HG02885 (cell line): ENCODE measurements around the gene R3HDM4.

Source experiments
- ATAC-seq: cut with Tn5 transposase; IDR thresholded peaks from one replicate; pipeline ENCODE4 v1.9.1; 2021; ENCODE audit warnings: mild to moderate bottlenecking; ENCODE audit not compliant: unreplicated experiment, poor library complexity

Gene R3HDM4

DNA sequence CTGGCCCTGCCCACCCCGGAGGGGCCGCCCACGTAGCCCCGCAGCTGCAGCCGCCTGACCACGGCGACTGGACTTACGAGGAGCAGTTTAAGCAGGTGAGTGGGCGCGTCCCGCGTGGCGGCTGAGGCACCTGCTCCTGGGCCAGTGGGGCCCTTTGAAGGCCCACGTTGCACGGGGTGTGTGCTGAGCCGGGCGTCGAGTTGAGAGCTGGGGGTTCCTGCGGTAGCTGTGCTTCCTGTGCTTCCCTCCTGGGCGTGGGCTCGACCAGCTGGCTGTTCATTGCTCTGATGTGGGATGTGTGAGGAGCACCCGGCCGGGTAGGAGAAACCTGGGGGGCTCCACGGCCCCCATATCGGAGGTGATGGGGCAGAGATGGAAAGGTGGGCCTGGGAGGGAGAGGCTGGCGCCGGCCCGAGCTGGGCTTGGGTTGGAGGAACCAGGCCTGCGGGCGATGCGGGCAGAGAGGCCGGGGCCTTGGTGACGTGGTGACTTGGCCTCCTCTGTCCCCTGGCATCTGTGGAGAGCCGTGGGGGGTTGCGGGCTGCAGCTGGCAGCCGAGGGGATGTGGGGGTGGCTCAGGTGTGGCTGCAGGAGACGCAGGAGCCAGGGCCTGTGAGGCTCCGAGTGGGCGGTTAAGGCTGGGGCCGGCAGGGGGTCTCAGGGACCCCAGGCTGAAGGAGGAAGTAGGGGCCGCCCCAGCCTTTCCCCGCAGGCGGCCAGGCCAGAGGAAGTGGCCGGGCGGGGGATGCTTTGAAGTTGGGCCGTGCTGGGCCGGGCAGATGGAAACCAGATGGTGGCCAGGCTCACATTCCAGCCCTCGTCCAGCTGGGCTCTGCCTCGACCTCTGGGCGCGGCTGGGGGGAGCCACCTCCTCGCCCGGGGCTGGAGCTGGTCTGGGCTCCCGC is 19.9 kb upstream of the R3HDM4 start:
- ATAC-seq: no peak

DNA sequence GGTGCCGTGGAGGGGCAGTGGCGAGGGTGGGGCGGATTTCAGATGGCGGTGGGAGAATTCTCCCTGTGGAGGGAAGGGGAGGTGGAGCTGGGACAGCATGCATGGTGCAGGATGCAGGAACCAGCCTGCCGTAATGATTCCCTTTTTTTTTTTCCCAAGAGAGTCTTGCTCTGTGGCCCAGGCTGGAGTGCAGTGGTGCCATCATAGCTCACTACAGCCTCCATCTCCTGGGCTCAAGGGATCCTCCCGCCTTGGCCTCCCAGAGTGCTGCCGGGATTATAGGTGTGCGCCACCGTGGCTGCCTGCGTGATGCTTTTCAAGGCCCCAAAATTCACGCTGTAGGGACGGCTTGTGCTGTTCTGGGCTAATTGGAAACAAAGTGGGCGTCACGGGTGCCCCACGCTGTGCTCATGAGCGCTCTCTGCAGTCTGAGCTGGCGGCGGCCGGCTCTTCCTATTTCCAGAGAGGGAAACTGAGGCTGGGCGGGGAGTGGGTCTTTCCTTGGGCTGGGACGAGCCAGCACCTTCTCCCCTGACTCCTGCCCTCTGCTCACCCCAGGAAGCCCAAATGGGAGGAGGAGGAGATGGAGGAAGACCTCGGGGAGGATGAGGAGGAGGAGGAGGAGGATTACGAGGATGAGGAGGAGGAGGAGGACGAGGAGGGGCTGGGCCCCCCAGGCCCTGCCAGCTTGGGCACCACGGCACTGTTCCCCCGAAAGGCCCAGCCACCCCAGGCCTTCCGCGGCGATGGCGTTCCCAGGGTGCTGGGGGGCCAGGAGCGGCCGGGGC is 19.0 kb upstream of the R3HDM4 start:
- no peak for ATAC-seq

DNA sequence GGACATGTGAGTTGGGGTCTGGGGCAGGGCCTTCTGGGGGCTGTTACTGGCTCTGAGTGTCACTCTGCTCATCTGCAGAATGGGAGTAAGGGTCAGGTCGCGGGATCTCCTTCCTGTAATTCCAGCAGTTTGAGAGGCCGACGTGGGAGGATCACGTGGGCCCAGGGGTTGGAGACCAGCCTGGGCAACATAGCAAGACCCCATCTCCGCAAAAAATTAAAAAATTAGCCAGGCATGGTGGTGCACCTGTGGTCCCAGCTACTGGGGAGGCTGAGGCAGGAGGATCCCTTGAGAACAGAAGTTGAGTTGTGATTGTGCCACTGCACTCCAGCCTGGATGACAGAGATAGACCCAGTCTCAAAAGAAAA is 16.9 kb upstream of the R3HDM4 start:
- no peak for ATAC-seq

DNA sequence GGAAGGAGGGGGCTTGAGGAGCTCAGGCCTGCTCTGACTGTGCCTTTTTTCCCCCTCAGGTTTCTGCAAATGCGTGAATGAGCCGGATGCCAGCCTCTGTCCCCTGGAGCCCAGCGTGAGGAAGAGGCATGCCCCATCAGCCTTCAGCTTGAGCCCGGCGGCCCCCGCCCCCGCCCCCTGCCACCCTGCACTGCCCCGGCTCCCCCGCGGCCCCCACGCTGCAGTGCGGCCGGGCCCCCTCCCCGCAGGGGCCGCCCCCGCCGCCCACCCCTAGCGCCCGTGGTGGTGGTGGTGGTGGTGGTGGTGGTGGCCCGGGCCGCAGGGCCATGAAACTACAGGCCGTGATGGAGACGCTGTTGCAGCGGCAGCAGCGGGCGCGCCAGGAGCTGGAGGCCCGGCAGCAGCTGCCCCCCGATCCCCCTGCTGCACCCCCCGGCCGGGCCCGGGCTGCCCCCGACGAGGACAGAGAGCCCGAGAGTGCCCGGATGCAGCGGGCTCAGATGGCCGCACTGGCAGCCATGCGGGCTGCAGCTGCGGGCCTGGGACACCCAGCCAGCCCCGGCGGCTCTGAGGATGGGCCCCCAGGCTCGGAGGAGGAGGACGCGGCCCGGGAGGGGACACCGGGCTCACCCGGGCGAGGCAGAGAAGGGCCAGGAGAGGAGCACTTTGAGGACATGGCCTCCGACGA is 16.3 kb upstream of the R3HDM4 start:
- no peak for ATAC-seq

DNA sequence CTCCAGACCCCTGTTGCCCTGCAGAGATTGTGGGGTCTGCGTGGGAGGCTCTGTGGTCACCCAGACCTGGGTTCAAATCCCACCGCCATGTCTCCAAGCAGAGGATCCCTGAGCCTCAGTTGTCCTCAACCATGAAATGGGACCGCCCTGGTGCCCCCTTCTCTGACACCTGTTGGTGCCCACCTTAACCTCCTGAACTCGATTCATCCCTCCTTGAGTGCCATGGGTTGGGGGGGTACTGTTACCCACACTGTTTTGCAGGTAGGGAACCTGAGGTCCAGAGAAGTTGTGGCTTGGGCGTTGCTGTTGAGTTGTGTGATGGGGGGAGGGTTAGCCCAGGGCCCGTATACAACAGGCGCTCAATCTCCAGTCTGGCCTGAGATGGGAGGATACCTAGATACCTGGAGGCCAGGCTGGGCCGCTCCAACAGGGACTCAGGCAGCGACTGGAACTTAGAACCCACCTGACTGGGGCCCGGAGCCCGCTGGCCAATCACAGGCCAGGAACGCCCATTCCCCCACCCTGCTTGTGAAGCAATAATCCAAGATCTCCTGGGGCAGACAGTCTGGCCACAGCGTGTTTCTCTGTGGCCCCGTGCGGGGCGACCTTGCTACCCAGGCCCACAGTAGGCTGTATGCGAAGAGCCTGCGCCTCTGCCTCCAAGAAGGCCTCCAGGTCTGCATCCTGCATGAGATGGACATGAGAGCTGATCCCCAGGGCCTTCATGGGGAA is 15.6 kb upstream of the R3HDM4 start:
- ATAC-seq: no peak

DNA sequence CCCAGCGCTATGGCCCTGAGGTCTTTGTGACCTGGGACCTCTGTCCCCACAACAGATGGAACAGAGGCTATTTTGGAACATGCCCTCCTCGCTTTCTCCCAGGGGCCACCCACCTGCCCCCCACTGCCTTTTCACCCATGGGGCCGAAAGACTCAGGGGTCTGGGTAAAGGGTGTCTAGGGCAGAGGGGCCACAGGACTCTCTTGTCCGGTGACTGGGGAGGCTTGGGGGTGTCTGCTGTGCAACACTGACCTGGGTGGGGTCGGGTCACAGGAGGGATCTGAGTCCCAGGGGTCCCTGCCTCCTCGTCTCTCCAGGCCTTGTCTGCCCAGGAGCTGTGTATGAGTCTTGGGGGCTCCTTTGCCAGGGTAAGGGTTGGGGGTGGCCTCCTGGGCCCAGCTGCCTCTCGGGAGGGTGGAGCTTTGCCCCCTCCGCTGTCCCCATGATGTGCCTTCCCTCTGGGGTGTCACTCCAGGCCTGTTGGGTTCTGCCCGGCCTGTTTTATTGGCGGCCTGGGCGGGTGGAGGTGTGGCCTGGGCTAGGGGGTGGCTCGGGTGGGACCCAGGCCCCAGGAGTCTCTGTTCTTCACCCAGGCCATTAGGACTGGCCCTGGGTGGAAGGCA is 14.9 kb upstream of the R3HDM4 start:
- ATAC-seq: no peak

- no peak for ATAC-seq
These were observed 14.3 kb upstream of the R3HDM4 start for GRCh38 chr19:927351-927779.

DNA sequence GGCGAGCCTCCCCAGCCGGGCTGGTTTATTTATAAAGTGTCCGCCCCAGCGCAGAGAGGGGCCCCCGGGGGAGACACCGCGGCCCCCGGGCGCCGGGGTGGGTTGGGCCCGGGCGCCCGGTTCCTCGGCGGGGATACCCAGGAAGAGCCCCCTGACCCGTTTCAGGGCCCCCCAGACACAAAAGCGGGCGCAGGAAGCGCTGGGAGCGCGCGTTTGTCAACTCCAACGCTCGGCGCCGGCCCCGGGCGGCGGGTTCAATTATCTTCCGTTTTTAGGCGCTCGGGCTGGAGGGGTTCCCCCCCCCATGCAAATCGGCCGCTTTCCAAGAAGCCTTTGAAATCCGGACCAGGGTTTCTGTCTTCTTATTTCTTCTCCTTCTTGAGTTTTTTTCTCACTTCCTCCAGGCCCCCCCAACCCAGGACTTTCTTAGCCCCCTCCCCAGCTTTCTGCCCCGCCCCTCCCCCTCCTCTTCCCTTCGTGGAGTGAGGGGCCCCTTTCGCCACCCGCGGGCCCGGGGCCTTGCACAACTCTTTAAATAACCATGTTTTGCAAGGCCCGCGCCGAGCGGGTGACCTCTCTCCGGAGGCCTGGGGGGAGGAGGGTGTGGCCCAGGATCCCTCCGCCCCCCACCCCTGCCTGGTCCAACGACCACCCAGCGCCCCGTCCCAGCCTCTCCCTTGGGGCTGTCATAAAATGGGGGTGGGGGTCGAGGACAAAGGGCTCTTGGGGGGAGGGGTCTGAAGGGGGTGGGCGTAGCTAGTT is 13.8 kb upstream of the R3HDM4 start:
- ATAC-seq: no peak

- no peak for ATAC-seq
These were observed 13.2 kb upstream of the R3HDM4 start for GRCh38 chr19:926323-926588.

- peak; percentile 59 for ATAC-seq
These were observed 12.7 kb upstream of the R3HDM4 start, which contains the start of gene ARID3A for GRCh38 chr19:925526-926322. Gene ARID3A (plus strand): TSS chr19:926035. CDS start chr19:929529, 3,494 bp downstream.

DNA sequence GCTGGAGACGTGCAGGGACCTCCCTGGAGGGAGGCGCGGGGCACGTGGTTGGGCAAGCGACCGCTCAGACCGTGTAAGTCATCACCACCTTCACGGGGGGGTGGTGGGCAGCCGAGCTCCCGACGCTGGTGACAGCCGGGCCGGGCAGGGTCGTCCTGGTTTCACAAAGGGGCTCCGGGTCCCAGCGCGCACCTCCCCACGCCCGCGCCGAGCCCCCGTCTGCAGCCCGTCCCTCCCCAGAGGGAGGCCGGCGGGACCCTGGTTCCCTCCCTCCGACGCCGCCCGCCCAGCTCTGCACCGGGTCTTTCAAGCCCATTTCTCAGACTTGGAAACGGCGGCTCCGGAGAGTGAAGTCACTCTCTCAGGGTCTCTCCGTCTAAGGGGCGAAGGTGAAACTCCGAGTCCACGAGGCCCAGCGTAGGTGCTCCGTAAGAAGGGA is 12.1 kb upstream of the R3HDM4 start:
- ATAC-seq: peak; percentile 32

- ATAC-seq: no peak
These were observed 11.6 kb upstream of the R3HDM4 start for GRCh38 chr19:924553-925086.

DNA sequence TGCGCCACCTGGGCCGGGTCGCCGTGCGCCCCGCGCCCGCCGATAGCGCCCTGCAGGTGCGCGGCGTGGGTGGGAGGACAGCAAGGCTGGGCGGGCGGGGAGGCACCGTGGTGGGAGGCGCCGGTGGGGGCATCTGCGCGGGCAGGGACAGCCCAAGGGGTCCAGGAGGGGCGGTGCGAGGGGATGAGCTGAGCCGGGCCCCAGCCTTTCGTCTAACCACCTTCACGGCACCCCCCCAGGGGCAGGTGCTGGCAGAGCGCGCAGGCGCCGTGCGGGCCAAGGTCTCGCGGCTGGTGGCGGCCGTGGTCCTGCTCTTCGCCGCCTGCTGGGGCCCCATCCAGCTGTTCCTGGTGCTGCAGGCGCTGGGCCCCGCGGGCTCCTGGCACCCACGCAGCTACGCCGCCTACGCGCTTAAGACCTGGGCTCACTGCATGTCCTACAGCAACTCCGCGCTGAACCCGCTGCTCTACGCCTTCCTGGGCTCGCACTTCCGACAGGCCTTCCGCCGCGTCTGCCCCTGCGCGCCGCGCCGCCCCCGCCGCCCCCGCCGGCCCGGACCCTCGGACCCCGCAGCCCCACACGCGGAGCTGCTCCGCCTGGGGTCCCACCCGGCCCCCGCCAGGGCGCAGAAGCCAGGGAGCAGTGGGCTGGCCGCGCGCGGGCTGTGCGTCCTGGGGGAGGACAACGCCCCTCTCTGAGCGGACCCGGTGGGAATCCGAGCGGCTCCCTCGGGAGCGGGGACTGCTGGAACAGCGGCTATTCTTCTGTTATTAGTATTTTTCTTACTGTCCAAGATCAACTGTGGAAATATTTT is 7.2 kb upstream of the R3HDM4 start:
- no peak for ATAC-seq

GRCh38 chr19:919199-920050 is 6.4 kb upstream of the R3HDM4 start:
- no peak for ATAC-seq

- ATAC-seq: no peak
These were observed 5.6 kb upstream of the R3HDM4 start for GRCh38 chr19:918481-919198.

DNA sequence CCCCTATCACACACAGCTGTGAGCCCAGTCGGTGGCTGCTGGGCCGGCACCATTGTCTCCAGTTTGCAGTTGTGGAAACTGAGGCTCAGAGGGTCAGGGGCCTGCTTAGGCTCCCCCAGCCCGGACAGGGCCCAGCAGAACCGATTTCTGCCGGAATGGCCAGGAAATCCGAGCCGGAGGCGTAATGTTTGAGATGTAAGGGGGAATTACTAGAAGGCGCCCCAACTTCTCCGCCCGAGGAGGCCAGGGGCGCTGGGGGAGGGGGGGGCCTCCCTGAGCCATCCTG is 5.1 kb upstream of the R3HDM4 start:
- ATAC-seq: no peak
